HG03139 (cell line): ENCODE measurements around the gene MYT1.

ENCODE experiments used
- ATAC-seq: cut with Tn5 transposase; IDR thresholded peaks from one replicate; pipeline ENCODE4 v1.9.1; 2021; ENCODE audit not compliant: unreplicated experiment

The MYT1 gene

DNA sequence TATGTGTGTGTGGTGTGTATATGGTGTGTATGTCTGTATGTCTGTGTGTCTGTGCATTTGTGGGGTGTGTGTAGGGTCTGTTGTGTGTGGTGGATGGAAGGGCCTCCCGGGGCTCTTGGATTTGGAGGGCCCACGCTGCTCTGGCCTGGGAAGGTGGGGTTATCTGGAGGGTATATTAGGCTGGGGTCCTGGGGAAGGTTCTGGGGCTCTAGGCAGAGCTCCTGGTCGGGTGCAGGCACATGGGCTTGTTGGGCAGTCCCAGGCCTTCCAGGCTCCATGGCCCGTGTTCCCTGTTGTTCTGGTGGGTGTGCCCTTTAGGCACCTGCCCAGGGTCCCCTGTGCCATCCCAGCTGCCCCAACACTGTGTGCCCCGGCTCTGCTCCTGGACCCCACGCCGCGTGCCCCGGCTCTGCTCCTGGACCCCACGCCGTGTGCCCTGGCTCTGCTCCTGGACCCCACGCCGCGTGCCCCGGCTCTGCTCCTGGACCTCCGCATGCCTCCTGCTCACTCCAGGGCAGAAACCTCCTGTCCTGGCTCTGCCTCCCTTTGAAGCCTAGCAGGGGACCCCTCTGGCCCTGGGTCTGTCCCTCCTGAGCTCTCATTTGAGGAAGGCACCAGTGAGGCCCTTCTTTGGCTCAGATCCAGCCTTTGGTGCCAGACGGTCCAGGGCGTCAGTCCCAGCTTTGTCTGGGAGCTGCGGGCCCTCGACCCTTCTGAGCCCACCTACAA, 10.2 kb upstream of the MYT1 start:
- ATAC-seq, result no peak

GRCh38 chr20:64154590-64155257, 9.5 kb upstream of the MYT1 start:
- no peak for ATAC-seq

DNA sequence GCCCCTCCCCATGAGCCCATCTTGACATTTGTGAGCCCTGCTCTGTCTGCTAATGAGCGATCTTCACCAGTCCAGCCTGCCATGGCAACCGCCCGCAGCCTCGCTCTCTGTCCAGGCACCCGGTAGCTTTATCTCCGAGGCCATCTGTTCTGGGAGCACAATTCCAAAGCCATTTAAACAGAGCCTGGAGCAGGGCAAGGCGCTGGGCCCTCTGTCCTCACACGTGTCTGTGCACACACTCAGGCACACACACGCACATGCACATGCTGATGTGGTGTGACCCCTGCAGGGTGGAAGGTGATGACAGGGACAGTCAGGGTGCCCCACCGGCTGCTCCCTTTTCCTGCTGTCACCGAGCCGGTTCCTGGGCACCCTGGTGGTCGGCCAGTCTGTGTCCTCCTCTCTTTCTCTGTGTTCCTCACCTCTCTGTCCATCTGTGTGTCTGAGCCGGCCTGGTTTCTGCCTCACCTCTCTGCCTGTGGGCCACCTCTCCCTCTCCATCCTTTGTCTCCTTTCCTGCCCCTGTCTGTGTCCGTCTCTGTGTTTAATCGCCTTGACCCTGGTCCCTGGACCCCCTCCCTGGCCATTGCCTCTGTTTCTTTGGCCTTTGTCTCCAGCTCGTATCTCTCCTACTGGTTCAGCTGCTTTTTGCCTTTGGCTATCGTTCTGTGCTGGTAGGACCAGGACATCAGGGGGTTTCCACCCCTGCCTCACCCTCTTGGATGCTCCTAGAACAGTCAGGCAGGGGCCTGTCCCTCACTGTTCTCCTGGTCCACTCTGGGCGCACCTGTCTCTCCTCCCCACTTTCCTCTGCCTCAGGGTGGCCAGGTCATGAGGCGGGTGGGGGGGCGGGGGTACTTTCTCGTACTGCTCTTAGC, 8.8 kb upstream of the MYT1 start:
- no peak for ATAC-seq

GRCh38 chr20:64156136-64156885, 7.9 kb upstream of the MYT1 start:
- ATAC-seq, result no peak

GRCh38 chr20:64156886-64157875, 7.1 kb upstream of the MYT1 start:
- no peak for ATAC-seq

DNA sequence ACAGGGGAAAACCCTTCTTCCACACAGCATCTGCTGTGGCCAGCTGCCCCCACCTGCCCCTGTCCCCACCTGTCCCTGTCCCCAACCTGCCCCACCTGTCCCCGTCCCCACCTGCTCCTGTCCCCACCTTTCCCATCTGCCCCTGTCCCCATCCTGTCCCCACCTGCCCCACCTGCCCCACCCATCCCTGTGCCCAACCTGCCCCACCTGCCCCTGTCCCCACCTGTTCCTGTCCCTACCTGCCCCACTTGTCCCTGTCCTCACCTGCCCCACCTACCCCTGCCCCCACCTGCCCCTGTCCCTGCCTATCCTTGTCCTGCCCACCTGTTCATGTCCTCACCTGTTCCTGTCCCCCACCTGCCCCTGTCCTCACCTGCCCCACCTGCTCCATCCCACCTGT, 6.4 kb upstream of the MYT1 start:
- ATAC-seq, result no peak

DNA sequence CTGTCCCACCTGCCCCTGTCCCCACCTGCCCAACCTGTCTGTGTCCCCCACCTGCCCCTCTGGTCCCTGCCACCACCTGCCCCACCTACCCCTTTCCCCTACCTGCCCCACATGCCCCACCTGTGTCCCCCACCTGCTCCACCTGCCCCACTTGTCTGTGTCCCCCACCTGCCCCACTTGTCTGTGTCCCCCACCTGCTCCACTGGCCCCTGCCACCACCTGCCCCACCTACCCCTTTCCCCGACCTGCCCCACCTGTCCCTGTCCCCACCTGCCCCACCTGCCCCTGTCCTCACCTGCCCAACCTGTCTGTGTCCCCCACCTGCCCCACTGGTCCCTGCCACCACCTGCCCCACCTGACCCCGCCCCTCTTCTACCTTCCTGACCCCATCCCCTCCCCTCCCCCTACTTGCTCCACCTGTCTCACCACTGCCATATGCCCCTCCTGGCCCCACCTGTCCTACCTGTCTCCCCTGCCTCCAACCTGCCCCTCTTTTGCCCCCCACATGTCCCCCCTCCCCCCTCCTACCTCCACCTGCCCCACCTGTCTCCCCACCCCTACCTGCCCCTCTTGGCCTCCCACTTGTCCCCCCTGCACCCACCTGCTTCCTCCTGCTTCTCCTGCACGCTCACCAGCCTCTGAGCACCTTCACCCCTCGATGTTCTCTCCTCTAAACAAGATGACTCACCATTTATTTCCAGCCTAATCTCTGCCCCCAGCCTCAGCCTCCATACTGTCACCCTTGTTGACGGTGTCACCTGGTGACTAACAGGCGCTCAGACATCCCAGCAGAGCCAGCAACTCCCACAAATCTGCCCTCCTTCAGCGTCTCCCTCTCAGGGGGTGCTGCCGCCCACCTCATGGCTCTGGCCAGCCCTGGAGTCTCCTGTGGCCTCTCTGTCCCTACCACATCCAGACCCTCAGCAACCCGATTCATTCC, 5.6 kb upstream of the MYT1 start:
- ATAC-seq, result no peak

GRCh38 chr20:64159286-64159680, 5.0 kb upstream of the MYT1 start:
- no peak for ATAC-seq

DNA sequence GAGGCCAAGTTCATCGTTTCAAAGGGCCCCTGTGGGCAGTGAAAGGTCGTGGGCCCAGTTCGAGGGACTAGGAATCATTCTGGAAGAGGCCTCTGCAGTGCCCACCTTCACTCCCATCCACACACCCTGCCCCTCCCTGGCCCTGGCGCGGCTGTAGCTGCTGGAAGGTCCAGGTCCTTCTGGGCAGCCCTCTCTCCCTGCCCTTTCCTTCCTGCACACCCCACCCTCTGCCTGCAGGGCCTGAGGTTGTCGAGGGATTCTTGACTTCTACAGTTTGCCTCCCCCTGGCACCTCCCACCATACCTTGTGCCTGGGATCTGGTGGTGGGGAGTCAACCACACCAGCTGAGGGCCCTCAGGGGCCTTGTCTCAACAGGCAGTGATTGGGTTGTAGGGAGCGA, 4.5 kb upstream of the MYT1 start:
- no peak for ATAC-seq

- ATAC-seq, result no peak
Measured at GRCh38 chr20:64160118-64160517, 4.1 kb upstream of the MYT1 start.

DNA sequence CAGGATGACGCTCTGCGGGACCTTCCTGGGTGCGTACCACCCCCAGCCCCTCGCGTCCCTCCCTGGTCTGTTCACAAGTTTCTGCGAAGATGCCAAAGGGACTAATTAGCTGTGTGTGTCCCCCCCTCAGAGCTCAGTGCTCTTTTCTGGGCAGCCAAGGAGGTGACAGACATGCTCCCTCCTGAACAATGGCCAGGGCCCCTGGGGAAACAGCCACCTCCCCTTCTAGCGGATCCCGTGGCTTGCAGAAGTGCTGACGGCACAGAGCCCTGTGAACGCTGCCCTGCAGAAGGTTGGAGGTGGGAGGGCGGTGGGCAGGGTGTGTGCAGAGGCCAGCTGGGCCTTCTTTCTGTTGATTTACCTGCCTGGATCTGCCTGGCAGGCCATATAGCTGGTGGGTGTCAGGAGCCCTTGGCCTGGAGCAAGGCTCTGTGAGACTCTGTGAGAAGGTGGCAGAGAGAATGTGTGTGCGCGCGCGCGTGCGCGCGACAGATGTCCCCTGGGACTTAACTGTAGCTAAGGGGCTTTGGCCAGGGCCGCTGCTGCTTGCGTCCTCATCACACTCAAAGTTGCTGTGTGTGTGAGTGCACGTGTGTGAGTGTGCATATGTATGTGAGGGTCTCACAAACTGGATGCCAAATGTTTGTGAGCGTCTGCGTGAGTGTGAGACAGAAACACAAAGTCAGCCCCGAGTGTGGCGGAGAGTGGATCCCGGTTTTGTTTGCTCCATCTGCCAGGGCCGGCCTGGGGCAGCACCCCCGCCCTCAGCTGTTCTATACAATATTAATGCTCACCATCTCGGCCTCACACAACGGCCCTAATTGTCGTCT, 3.5 kb upstream of the MYT1 start:
- no peak for ATAC-seq

DNA sequence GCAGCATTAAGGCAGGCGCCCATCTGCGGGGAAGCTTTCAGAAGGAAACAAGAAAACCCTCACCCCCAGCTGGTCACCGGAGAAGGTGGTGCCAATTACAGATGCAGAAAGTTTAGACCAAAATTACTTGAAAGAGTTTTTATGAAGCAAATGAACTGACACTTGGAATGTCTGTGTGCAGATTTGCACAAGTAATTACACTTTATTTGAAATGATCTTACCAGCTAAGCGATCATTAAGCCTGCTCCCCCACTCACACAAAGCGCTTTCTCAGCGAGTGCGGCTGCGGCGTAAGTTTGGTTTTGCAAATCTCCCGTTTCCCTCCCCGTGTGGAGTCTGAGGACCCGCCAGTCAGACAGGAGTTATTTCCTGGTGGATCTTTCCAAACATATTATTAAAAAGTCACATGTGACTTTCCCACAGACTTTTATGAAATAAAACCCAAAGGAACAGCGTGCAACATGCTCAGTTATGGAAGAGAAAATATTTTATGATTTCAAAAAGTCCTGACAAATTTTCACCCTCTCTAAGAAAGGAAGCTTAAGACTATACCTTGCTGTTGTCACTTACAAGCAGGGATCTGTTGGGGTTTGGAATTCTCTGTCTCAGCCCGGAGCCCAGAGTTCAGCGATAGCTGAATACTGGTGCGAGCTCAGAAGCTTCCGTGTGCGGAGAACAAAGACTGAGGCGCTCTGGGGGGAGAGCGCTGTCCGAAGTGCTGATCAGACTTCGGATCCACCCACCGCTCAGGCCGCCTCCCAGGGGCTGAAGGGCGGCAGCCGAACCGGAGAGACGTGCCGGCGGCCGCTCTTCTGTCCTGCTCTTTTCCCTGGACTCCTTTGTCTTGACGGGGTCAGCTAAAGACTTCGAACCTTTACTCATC, 2.7 kb upstream of the MYT1 start:
- ATAC-seq, result no peak

GRCh38 chr20:64162239-64162910, 1.9 kb upstream of the MYT1 start:
- ATAC-seq, result no peak

DNA sequence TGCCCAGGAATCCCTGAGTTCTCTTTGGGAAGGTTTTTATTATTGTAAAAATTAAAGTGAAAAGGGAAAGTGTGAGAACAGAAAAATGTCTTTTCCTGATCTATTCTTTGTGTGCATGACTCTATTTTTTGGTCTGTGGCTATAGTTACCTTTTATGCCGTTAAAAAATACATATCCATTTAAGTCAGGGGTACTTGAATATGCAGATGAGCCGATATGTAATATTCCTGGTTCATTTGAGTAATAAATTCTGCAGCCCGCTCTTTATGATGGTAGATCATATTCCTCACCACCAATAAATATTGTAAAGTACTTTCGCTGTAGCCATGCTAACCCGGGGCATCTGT, 503 bp upstream of the MYT1 start:
- no peak for ATAC-seq

DNA sequence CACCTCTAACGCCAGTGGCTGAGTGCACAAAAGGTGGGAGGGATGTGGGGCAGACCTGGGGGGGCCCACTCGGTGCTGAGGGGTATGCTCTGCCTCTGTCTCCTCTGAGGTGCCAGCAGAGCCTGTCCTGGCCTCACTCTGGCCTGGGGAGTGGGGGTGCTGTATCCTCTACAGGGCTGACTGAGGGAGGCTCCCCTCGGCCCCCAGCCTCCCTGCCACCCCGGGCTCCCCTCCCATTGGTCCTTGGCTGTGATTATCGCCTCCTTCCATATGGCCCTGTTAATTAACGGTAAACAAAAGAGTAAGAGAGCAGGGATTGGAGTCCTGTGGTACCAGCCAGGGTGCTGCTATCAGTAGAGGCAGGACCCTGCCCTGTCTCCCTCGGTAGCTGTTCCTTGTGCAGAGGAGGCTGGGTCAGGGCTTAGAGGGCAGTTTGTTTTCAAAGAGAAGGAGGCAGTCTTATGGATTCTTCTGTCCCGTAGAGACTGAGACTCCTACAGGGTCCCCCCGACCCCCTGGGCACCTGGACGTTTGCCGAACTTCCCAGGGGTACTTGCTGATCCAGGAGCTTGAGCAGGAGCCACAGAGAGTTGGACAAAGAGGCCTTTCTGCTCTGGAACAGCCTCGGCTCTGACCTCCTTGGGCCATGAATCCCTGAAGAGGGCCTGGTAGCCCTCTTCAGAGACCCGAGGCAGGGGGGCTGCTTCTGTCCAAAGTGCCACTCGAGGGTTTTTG, 1.8 kb downstream of the MYT1 start:
- no peak for ATAC-seq
